Lower leg skin (tissue), 3 donors: ENCODE measurements around the gene TRIM71.

ENCODE experiments used
- CTCF ChIP-seq, 3 donors: fragments of 450-650 bp; IDR thresholded peaks; one replicate each; pipeline ENCODE4 v1.5.1; 2016; ENCODE audit warnings: antibody characterized with exemption in 3 of 3, mild to moderate bottlenecking in 3 of 3, moderate library complexity in 2 of 3
- POLR2A ChIP-seq, 2 donors: fragments of 450-650 bp; IDR thresholded peaks; one replicate each; pipeline ENCODE4 v1.6.1; 2016 to 2017; ENCODE audit warnings: antibody characterized with exemption in 2 of 2, mild to moderate bottlenecking in 1 of 2, moderate library complexity in 1 of 2

DNA sequence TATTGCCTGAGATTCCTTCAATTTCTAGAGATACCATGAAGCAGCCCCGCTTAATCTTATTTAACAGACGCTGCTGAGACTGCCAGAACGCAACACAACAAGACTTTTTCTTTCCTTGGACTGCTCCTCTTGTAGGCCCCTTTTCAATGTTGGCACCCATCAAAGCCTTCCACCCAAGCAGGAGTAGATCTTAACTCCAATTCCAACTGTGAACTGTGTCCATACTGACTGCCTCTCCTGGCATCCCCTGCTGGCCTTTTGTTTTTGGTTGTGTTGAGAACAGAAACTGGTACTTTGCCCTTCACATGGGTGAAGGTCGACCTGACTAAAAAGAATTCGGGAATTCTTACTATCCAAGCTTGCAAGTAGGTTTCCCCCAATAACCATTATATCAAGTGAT lies 50.2 kb downstream of the TRIM71 start:
- TF ChIP-seq CTCF (IDR thresholded peaks at IDR 0.05) (no peak), POLR2A (IDR thresholded peaks at IDR 0.05) (no peak)
